Measurements from ENCODE around the gene FCHSD2.
"Not testable (repeated sequence)": the region's sequence is repeated elsewhere in the genome, so short reads cannot be mapped to it uniquely, and the experiment has no call there.

Gene FCHSD2

GRCh38 chr11:73123892-73124291 is 18.2 kb downstream of the FCHSD2 start:
- DNase-seq (ENCODE audit: low read depth in 3 of 3): not testable (repeated sequence)

- no peak for DNase-seq (ENCODE audit: low read depth in 3 of 3)
Measured at GRCh38 chr11:73121692-73122091, 20.4 kb downstream of the FCHSD2 start.

- no peak for DNase-seq (ENCODE audit: low read depth in 3 of 3)
Measured at GRCh38 chr11:73117071-73117470, 25.0 kb downstream of the FCHSD2 start.

- DNase-seq (ENCODE audit: low read depth in 3 of 3): no peak
Measured at GRCh38 chr11:73116636-73117035, 25.5 kb downstream of the FCHSD2 start.

- DNase-seq (ENCODE audit: low read depth in 3 of 3): no peak
Measured at GRCh38 chr11:73114835-73115220, 27.3 kb downstream of the FCHSD2 start.

- DNase-seq (ENCODE audit: low read depth in 3 of 3): no peak
Measured at GRCh38 chr11:73114110-73114834, 27.8 kb downstream of the FCHSD2 start.

GRCh38 chr11:73113426-73113825 is 28.7 kb downstream of the FCHSD2 start:
- no peak for DNase-seq (ENCODE audit: low read depth in 3 of 3)

- DNase-seq (ENCODE audit: low read depth in 3 of 3): no peak
Measured at GRCh38 chr11:73107597-73107996, 34.5 kb downstream of the FCHSD2 start.

GRCh38 chr11:73106347-73106746 is 35.8 kb downstream of the FCHSD2 start:
- DNase-seq (ENCODE audit: low read depth in 3 of 3): no peak

- no peak for DNase-seq (ENCODE audit: low read depth in 3 of 3)
Measured at GRCh38 chr11:73100578-73100977, 41.5 kb downstream of the FCHSD2 start.

GRCh38 chr11:73099512-73100266 is 42.4 kb downstream of the FCHSD2 start:
- DNase-seq (ENCODE audit: low read depth in 3 of 3): no peak

GRCh38 chr11:73095613-73096012 is 46.5 kb downstream of the FCHSD2 start:
- no peak for DNase-seq (ENCODE audit: low read depth in 3 of 3)

- no peak for DNase-seq (ENCODE audit: low read depth in 3 of 3)
Measured at GRCh38 chr11:73091521-73092305, 50.4 kb downstream of the FCHSD2 start.

GRCh38 chr11:73087730-73088129 is 54.4 kb downstream of the FCHSD2 start:
- DNase-seq (ENCODE audit: low read depth in 3 of 3): no peak

GRCh38 chr11:73085189-73085875 is 56.8 kb downstream of the FCHSD2 start:
- no peak for DNase-seq (ENCODE audit: low read depth in 3 of 3)

GRCh38 chr11:73078631-73079030 is 63.5 kb downstream of the FCHSD2 start:
- no peak for DNase-seq (ENCODE audit: low read depth in 3 of 3)

GRCh38 chr11:73077454-73077853 is 64.7 kb downstream of the FCHSD2 start:
- no peak for DNase-seq (ENCODE audit: low read depth in 3 of 3)

- DNase-seq (ENCODE audit: low read depth in 3 of 3): no peak
Measured at GRCh38 chr11:73074319-73074718, 67.8 kb downstream of the FCHSD2 start.

GRCh38 chr11:73072935-73073481 is 69.1 kb downstream of the FCHSD2 start:
- DNase-seq (ENCODE audit: low read depth in 3 of 3): no peak

GRCh38 chr11:73070653-73071052 is 71.5 kb downstream of the FCHSD2 start:
- no peak for DNase-seq (ENCODE audit: low read depth in 3 of 3)

- DNase-seq (ENCODE audit: low read depth in 3 of 3): not testable (repeated sequence)
Measured at GRCh38 chr11:73061857-73062424, 80.2 kb downstream of the FCHSD2 start.

Measured in stimulated activated CD4-positive, alpha-beta T cell treated with anti-CD3 and anti-CD28 coated beads, TNF-alpha, amount 100 ng/mL, for 48 hours (primary cell).